Colonic mucosa (tissue), 4 donors: ENCODE results near the gene FYCO1. TPM values are rescaled to one million over a fixed set of nuclear protein-coding genes. Genes with fewer than 3 reads are reported as not detected.
"Not testable (repeated sequence)": the region's sequence is repeated elsewhere in the genome, so short reads cannot be mapped to it uniquely, and the experiment has no call there.

Source experiments
- DNase-seq: peaks from one replicate; pipeline ENCODE4 v3.0.0-alpha.2; 2020
- H3K27ac ChIP-seq: fragments of 200-600 bp; one replicate; pipeline ENCODE4 v1.8.0; 2021
- H3K27me3 ChIP-seq: fragments of 200-600 bp; one replicate; pipeline ENCODE4 v1.8.0; 2021
- H3K36me3 ChIP-seq: fragments of 200-600 bp; one replicate; pipeline ENCODE4 v1.8.0; 2021
- H3K4me1 ChIP-seq: fragments of 200-600 bp; one replicate; pipeline ENCODE4 v1.8.0; 2021; ENCODE audit warnings: mild to moderate bottlenecking
- H3K4me3 ChIP-seq: fragments of 200-600 bp; one replicate; pipeline ENCODE4 v1.8.0; 2021
- H3K9ac ChIP-seq, 2 donors: one replicate each; pipeline ENCODE4 v1.7.0; 2013; ENCODE audit warnings: control low read depth in 2 of 2, low read depth in 2 of 2, low read length in 2 of 2
- H3K9me3 ChIP-seq: fragments of 200-600 bp; one replicate; pipeline ENCODE4 v1.8.0; 2021
- CTCF ChIP-seq: fragments of 200-600 bp; IDR thresholded peaks from one replicate; pipeline ENCODE4 v1.8.0; 2022; ENCODE audit warnings: antibody characterized with exemption, mild to moderate bottlenecking
- intact Hi-C: fragments of 100-400 bp; cut with DNase I; formaldehyde crosslinking; loops from one replicate; pipeline ENCODE4 v1.14.1; 2022
- total RNA-seq, 2 donors: library from RNA; stranded (reverse); fragmentation: NEBNext Ultra II Directional in 1 of 2; extraction: Animal tissue kit (Norgen Biotek cat#: 25700) in 1 of 2; gene quantifications; one replicate each; pipeline ENCODE4 v1.2.1, GENCODE V29; 2021
- donor health status: healthy.
- donor health status: DM: no; HTN: no; CAD: no.
- donor health status: DM: no; HTN: no; CAD: no.

Gene FYCO1
- 10 to 100 TPM; 21.7 to 30.8 TPM for total RNA-seq

- H3K9ac ChIP-seq = peak within 1 kb of the TSS; percentile 83 to 88
- H3K27me3 ChIP-seq = no peaks in the 10 kb centered on the region
- H3K4me1 ChIP-seq = no peaks in the 10 kb centered on the region
- peak within 1 kb of the TSS; percentile 86 for H3K27ac ChIP-seq
- no peaks in the 10 kb centered on the region for H3K9me3 ChIP-seq
- DNase-seq = peak; percentile 93
- intact Hi-C loops = no loop called here
- peak within 1 kb of the TSS; percentile 92 for H3K4me3 ChIP-seq
- TF ChIP-seq CTCF = no peak
- no peaks in the 10 kb centered on the region for H3K36me3 ChIP-seq
These were observed at the start of gene FYCO1 for GRCh38 chr3:45995236-45996192. TSS of gene FYCO1 (minus strand) at chr3:45995824. CDS start at chr3:45984910, 10,914 bp downstream.

- Histone ChIP-seq H3K4me3 (no peak overlapping the region), H3K9me3 (no peaks in the 10 kb centered on the region), H3K36me3 (no peaks in the 10 kb centered on the region), H3K27ac (no peak overlapping the region), H3K27me3 (no peaks in the 10 kb centered on the region), H3K4me1 (no peaks in the 10 kb centered on the region), H3K9ac (no peak overlapping the region)
- no peak for DNase-seq
- TF ChIP-seq CTCF = no peak
- intact Hi-C loops = no loop called here
These were observed 43.3 kb upstream of the FYCO1 start for GRCh38 chr3:46038916-46039315.

- H3K9me3 ChIP-seq, H3K36me3 ChIP-seq, H3K27ac ChIP-seq, DNase-seq, H3K27me3 ChIP-seq, H3K4me3 ChIP-seq, H3K4me1 ChIP-seq, intact Hi-C loops, H3K9ac ChIP-seq: not testable (repeated sequence)
These were observed 42.4 kb upstream of the FYCO1 start for GRCh38 chr3:46038071-46038470.

GRCh38 chr3:46036191-46036590 lies 40.6 kb upstream of the FYCO1 start:
- Histone ChIP-seq H3K4me3 (no peak overlapping the region), H3K27me3 (no peaks in the 10 kb centered on the region), H3K27ac (no peak overlapping the region), H3K36me3 (no peaks in the 10 kb centered on the region), H3K9me3 (no peaks in the 10 kb centered on the region), H3K9ac (no peak overlapping the region), H3K4me1 (no peaks in the 10 kb centered on the region)
- TF ChIP-seq CTCF = no peak
- intact Hi-C loops = no loop called here
- DNase-seq = no peak

GRCh38 chr3:46031747-46032146 lies 36.1 kb upstream of the FYCO1 start:
- TF ChIP-seq CTCF = no peak
- no peak overlapping the region for H3K9ac ChIP-seq
- no peak overlapping the region for H3K4me3 ChIP-seq
- no peaks in the 10 kb centered on the region for H3K9me3 ChIP-seq
- H3K4me1 ChIP-seq = no peaks in the 10 kb centered on the region
- no peaks in the 10 kb centered on the region for H3K27me3 ChIP-seq
- intact Hi-C loops = no loop called here
- H3K27ac ChIP-seq = no peak overlapping the region
- no peaks in the 10 kb centered on the region for H3K36me3 ChIP-seq
- DNase-seq = no peak

- intact Hi-C loops = no loop called here
- no peak for TF ChIP-seq CTCF
- no peaks in the 10 kb centered on the region for H3K4me1 ChIP-seq
- no peak overlapping the region for H3K9ac ChIP-seq
- no peaks in the 10 kb centered on the region for H3K36me3 ChIP-seq
- H3K4me3 ChIP-seq = no peak overlapping the region
- H3K27me3 ChIP-seq = no peaks in the 10 kb centered on the region
- H3K27ac ChIP-seq = no peak overlapping the region
- H3K9me3 ChIP-seq = no peaks in the 10 kb centered on the region
- DNase-seq = no peak
These were observed 35.6 kb upstream of the FYCO1 start for GRCh38 chr3:46031269-46031668.
